Muscle of leg (tissue), 11 donors: ENCODE results near the gene GUK1. TPM values are rescaled to one million over a fixed set of nuclear protein-coding genes. Genes with fewer than 3 reads are reported as not detected.
A peak's percentile ranks its signal among the peaks of the same experiment; 100 is the strongest.
"Not testable (repeated sequence)": the region's sequence is repeated elsewhere in the genome, so short reads cannot be mapped to it uniquely, and the experiment has no call there.

Experiments
- DNase-seq: peaks from one replicate; pipeline ENCODE4 v3.0.0; 2013
- H3K27ac ChIP-seq: one replicate; pipeline ENCODE4 v1.5.1; 2013; ENCODE audit warnings: mild to moderate bottlenecking, low read length, control low read depth
- H3K27me3 ChIP-seq: one replicate; pipeline ENCODE4 v1.6.1; 2013; ENCODE audit warnings: low read length; ENCODE audit not compliant: control insufficient read depth, insufficient read depth
- H3K36me3 ChIP-seq: one replicate; pipeline ENCODE4 v1.6.1; 2013; ENCODE audit warnings: low read length; ENCODE audit not compliant: control insufficient read depth, insufficient read depth
- H3K4me1 ChIP-seq: one replicate; pipeline ENCODE4 v1.6.1; 2013; ENCODE audit warnings: low read length; ENCODE audit not compliant: control insufficient read depth, insufficient read depth
- H3K4me3 ChIP-seq: one replicate; pipeline ENCODE4 v1.5.1; 2013; ENCODE audit warnings: low read length, control low read depth
- H3K9me3 ChIP-seq: replicated peaks from 2 replicates; pipeline ENCODE4 v1.6.1; 2013; ENCODE audit warnings: low read depth, low read length; ENCODE audit not compliant: control insufficient read depth
- WGBS: methylation state at CpG from one replicate; pipeline ENCODE4 v1.1.5; 2013; ENCODE audit warnings: missing lambda C conversion rate; ENCODE audit not compliant: insufficient coverage; 5-methylcytosine and 5-hydroxymethylcytosine counted together
- polyA plus RNA-seq, 8 donors: library from polyadenylated mRNA; unstranded; fragments of 120-200 nt; gene quantifications; one replicate each; pipeline versions ENCODE4 v1.2.1 to v1.2.3, GENCODE V29; 2013; ENCODE audit warnings: inconsistent platforms in 1 of 8, low replicate concordance in 1 of 8; ENCODE audit not compliant: insufficient read length in 8 of 8, insufficient read depth in 1 of 8
- total RNA-seq: library from RNA; stranded (reverse); fragments of 120-200 nt; gene quantifications from one replicate; pipeline ENCODE4 v1.2.4, GENCODE V29; 2013

The GUK1 gene
- total and polyA plus RNA-seq, 9 donors = 137 to 180 (median 170) TPM

DNA sequence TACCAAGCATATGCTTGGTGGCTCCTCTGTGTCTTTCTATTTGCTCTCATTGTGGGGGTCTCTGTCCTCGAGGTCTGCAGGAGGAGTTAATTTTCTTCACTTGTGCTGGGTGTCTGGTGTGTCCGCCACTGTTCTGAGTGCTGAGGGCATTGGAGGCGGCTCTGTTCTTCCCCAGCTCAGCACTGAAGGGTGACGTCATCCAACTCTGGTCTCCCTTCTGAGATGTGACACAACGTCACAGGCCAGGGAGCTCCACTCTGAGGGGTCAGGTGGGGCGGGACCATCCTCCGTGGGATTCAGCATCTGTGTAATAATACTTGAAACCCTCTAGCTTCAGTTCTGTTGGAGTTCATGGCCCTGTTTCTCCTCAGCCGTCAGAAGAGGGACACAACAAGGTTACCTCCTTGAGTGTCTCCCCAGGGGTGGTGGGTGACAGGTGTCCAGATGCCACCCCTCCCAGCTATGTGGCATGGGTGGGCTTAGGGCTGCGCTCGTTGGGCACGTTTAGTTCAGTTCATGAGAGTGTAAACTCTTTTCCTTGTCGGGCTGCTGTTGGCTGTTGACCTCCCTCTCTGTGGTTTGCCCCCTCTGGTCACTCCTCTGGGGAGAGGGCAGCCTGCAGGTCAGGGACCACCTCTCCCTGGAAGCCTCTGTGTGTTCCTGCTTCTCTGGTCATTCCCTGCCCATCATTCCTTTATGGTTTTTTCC, 28.6 kb downstream of the GUK1 start:
- WGBS = 83% methylated on average over 10 of the region's 12 CpGs
- Histone ChIP-seq H3K4me3 (no peak overlapping the region), H3K36me3 (peaks cover 8% of the 10 kb centered on the region), H3K4me1 (peaks cover 18% of the 10 kb centered on the region), H3K27ac (no peak overlapping the region), H3K27me3 (no peaks in the 10 kb centered on the region), H3K9me3 (no peaks in the 10 kb centered on the region)
- DNase-seq = no peak

DNA sequence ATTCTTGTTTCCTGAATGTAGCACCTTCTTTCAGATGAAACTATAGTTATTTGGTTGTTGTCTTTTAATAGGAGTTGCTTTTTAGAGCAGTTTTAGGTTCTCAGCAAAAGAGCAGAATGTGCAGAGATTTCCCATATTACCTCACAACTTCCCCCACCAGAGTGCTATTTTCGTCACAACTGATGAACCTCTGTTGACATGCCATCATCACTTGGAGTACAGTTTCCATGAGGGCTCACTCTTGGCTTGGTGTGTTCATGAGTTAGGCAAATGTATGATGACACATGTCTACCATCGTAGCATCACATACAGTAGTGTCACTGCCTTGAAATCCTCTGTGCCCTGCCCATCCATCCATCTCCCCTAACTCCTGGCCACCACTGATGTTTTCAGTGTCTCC, 29.3 kb downstream of the GUK1 start:
- H3K27me3 ChIP-seq = no peaks in the 10 kb centered on the region
- no peak overlapping the region for H3K27ac ChIP-seq
- H3K4me1 ChIP-seq = peaks cover 17% of the 10 kb centered on the region
- DNase-seq = no peak
- 89% methylated on average over 1 of the region's 2 CpGs for WGBS
- no peak overlapping the region for H3K4me3 ChIP-seq
- H3K9me3 ChIP-seq = no peaks in the 10 kb centered on the region
- H3K36me3 ChIP-seq = peaks cover 8% of the 10 kb centered on the region

DNA sequence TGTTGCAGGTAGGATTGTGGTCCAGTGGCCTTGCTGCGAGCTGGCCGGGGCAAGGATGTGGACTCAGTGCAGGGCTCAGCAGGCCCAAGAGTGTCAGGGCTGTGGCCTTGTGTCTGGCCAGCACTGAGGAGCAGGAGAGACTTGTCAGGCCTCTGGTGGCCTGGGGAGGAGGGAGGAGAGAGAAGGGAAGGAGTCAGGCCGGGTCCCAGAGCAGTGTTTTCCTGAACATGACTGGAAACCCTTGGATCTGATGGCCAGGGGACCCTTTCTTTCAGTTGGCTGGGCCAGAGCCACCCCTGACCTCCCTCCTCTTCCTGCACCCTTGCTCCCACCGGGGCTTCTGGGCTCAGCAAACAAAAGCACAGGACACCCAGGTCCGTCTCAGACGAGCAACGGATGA, 30.6 kb downstream of the GUK1 start:
- 100% methylated on average over 3 of the region's 7 CpGs for WGBS
- Histone ChIP-seq H3K27me3 (no peaks in the 10 kb centered on the region), H3K27ac (no peak overlapping the region), H3K4me3 (no peak overlapping the region), H3K36me3 (peaks cover 18% of the 10 kb centered on the region), H3K4me1 (peaks cover 9% of the 10 kb centered on the region), H3K9me3 (no peaks in the 10 kb centered on the region)
- DNase-seq = no peak

DNA sequence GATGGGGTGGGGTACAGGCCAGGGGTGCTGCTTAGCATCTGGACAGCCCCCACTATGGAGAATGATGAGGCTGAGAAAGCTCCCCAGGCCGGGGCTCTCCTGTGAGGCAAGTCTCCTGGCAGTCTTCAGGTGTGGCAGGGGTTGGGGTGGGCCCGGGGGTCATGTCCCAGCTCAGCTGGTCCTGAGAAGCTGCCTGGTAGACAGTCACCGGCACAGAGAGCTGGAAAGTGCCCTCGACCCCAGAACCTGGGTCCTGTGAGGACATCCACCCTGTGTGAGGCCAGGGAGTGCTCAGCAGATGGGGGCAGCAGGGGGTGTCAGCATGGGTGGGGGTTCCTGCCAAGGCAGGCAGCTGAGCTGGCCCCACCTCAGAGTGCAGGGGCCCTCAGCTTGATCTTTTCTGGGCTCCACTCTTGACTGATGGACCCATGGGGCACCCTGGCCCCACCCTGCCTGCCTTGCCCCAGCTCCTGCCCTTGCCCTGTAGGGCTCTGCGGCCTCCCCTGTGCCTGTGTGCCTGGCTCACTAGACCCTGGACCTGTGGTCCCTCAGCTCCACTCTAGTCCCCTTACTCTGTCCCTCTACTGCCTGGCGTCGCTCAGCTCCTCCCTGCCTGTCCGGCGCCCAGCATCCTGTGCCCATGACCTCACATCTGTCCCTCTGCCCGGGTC, 31.3 kb downstream of the GUK1 start:
- 81% methylated on average over 10 of the region's 10 CpGs for WGBS
- H3K4me1 ChIP-seq = peaks cover 6% of the 10 kb centered on the region
- H3K9me3 ChIP-seq = no peaks in the 10 kb centered on the region
- no peaks in the 10 kb centered on the region for H3K27me3 ChIP-seq
- H3K27ac ChIP-seq = no peak overlapping the region
- peaks cover 22% of the 10 kb centered on the region for H3K36me3 ChIP-seq
- no peak overlapping the region for H3K4me3 ChIP-seq
- DNase-seq = peak; percentile 1

DNA sequence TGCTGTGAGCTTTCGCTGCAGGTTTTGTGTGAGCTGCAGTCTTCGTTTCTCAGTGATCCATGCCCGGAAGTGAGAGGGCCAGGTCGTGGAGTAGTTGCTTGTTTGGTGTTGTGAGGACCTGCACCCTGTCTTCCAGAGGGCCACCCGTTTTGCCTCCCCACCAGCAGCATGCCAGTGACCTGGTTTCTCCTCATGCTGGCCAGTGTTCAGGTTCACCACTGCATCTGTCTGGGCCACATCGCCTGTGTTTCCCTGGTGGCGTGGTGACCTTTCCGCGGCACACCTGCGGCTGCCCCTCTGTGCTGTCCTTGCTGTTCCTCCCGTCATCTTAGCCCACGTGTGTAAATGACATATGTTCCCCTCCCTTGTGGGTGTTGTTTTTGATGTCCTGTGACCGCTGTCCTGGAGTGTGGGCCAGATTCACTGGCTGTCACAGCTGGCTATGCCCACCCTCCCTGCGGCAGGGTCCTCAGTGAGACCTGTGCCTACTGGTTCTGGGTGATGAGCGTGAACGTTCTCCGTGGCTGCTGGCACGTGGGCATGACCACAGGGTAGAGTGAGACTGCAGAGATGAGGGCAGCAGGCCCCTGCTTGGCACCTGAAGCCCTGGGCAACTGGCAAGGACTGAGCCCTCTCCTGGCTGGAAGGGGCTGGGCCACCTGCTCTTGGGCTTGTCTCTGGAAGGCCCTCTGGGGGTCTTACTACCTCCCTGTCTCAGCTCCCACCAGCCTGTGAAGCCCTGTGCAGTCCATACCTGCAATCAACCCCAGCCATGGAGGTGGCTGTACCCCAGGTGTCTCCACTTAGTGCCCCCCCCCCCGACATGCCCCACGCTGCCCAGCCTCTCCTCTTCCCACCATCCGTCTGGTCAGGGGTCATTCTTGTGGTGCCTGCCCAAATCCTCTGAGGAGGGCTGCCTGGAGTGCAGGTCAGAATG, 32.8 kb downstream of the GUK1 start:
- H3K27me3 ChIP-seq = no peaks in the 10 kb centered on the region
- 84% methylated on average over 13 of the region's 21 CpGs for WGBS
- H3K4me1 ChIP-seq = no peaks in the 10 kb centered on the region
- peaks cover 22% of the 10 kb centered on the region for H3K36me3 ChIP-seq
- H3K4me3 ChIP-seq = no peak overlapping the region
- no peak overlapping the region for H3K27ac ChIP-seq
- DNase-seq = peak; percentile 3
- no peaks in the 10 kb centered on the region for H3K9me3 ChIP-seq

DNA sequence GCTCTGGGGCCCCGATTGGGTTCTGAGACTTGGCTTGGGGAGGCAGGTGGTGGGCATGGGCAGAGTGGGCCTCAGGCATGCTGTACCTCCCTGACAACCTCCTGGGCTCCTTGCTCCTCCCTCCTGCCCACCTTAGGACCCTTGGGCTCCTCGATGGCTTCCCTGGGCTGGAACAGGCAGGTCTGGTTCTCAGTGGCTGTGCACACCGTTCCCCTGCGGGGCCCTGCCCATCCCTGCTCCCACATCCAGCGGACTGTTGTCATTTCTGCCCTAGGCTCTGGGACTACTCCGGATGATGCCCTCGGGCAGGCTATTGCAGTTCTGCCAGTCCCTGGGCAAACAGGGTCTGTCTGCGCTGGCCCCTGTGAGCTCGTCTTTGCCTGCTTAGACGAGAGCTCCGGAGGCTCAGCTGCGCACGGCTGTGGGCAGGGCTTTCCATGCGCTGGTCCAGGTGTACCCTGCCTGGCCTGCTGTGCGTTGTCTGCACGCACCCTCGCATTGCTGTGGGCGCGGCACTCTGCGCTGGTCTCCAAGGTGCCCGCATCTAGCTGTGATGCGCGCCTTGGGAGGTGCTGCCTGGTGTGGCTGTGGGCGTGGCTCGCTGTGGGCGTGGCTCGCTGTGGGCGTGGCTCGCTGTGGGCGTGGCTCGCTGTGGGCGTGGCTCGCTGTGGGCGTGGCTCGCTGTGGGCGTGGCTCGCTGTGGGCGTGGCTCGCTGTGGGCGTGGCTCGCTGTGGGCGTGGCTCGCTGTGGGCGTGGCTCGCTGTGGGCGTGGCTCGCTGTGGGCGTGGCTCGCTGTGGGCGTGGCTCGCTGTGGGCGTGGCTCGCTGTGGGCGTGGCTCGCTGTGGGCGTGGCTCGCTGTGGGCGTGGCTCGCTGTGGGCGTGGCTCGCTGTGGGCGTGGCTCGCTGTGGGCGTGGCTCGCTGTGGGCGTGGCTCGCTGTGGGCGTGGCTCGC, 33.7 kb downstream of the GUK1 start:
- not testable (repeated sequence) for H3K9me3 ChIP-seq, H3K4me3 ChIP-seq, H3K27me3 ChIP-seq, DNase-seq, H3K4me1 ChIP-seq
- Histone ChIP-seq H3K36me3 (peaks cover 20% of the 10 kb centered on the region), H3K27ac (peak overlapping the region; percentile 20)
- 58% methylated on average over 20 of the region's 69 CpGs for WGBS

DNA sequence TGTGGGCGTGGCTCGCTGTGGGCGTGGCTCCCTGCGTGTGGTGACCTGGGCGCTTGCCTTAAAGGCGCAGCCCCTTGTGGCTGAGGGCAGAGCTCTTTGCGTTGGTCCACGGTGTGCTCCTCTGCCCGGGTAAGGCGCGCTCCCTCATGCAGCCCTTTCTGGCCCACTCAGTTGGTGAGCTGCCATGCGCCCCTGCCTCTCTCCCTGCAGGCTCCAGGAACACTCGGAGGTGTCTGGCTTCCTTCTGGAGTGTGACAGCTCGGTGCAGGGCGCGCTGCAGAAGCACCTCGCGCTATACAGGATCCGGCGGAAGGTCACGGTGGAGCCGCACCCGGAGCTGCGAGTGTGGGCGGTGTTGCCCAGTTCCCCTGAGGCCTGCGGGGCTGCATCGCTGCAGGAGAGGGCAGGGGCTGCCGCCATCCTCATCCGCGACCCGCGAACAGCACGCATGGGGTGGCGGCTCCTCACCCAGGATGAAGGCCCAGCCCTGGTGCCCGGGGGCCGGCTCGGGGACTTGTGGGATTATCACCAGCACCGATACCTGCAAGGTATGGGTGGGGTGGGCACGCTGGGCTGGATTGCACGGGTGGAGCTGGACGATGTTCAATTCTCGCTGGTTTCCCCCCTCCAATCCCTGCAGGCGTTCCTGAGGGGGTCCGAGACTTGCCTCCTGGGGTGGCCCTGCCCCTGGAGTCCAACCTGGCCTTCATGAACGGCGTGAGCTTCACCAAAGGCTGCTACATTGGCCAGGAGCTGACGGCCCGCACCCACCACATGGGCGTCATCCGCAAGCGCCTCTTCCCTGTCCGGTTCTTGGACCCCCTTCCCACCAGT, 34.6 kb downstream of the GUK1 start:
- DNase-seq = no peak
- Histone ChIP-seq H3K4me3 (no peak overlapping the region), H3K27ac (no peak overlapping the region), H3K9me3 (no peaks in the 10 kb centered on the region), H3K27me3 (no peaks in the 10 kb centered on the region), H3K4me1 (peaks cover 2% of the 10 kb centered on the region), H3K36me3 (peaks cover 19% of the 10 kb centered on the region)
- WGBS = 81% methylated on average over 49 of the region's 52 CpGs

DNA sequence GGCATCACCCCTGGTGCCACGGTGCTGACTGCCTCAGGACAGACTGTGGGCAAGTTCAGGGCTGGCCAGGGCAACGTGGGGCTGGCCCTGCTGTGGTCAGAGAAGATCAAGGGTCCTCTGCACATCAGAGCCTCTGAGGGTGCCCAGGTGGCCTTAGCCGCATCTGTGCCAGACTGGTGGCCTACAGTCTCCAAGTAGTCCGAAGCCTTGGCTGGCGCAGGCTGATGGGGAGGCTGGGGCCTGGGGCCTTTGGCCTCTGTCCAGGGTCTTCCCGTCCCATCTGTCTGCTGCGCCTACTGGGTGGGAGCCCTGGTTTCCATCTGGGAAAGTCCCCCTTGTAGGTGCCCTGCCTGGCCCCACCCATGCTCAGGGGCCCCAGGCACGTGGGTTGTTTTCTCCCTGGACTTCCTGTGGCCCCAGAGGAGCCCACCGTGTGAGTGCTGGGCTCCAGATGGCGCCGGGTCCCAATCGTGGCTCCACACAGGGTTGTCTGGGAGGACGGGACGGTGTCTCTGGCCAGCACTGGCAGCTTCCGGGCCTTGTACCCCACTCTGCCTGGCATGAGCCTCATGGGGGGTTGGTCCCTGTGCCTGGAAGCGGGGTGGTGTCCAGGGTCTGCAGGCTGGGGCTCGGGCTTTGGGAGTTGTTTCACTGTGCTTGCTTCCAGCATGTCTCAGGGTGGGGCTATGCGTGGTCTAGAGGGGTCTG, 35.4 kb downstream of the GUK1 start:
- Histone ChIP-seq H3K36me3 (peaks cover 16% of the 10 kb centered on the region), H3K9me3 (no peaks in the 10 kb centered on the region), H3K27ac (no peak overlapping the region), H3K4me3 (no peak overlapping the region), H3K27me3 (no peaks in the 10 kb centered on the region), H3K4me1 (peaks cover 2% of the 10 kb centered on the region)
- 89% methylated on average over 18 of the region's 18 CpGs for WGBS
- no peak for DNase-seq
